LHCN-M2 (cell line): ENCODE data around the gene SCARB1. TPM values are rescaled to one million over a fixed set of nuclear protein-coding genes. Genes with fewer than 3 reads are reported as not detected.
A peak's percentile ranks its signal among the peaks of the same experiment; 100 is the strongest.

Source experiments
- DNase-seq: peaks from one replicate; pipeline ENCODE4 v3.0.0-alpha.2; 2012; ENCODE audit warnings: low read depth
- total RNA-seq: library from RNA; depleted of rRNA; stranded (reverse); fragments of >200 nt; gene quantifications from 2 replicates; pipeline ENCODE4 v1.2.3, GENCODE V29; 2014; rRNA removed

The SCARB1 gene
- total RNA-seq, 1 experiment from 2014 or later: 3.3 TPM

GRCh38 chr12:124732275-124733075 is 131.2 kb downstream of the SCARB1 start:
- no peak for DNase-seq

- DNase-seq: no peak
These were observed 131.8 kb downstream of the SCARB1 start for GRCh38 chr12:124731869-124732268.

GRCh38 chr12:124730455-124730932 is 133.2 kb downstream of the SCARB1 start:
- peak; percentile 85 for DNase-seq

- no peak for DNase-seq
These were observed 135.7 kb downstream of the SCARB1 start for GRCh38 chr12:124727922-124728321.

- DNase-seq: peak; percentile 46
These were observed 136.3 kb downstream of the SCARB1 start for GRCh38 chr12:124727264-124727800.

Other genes starting within 250 kb of the SCARB1 start
- gene UBC, start 50.8 kb upstream of the SCARB1 start, total RNA-seq: 1,439 and 1,479 TPM in 2 replicates
- gene DHX37, start 125.3 kb upstream of the SCARB1 start, total RNA-seq: 23.1 and 24.4 TPM in 2 replicates
- gene BRI3BP, start 129.8 kb upstream of the SCARB1 start, total RNA-seq: 11.2 and 13.1 TPM in 2 replicates
- 16.0 and 16.3 TPM in 2 replicates for gene AACS, start 201.6 kb upstream of the SCARB1 start, total RNA-seq